Dendritic cell treated with granulocyte-macrophage colony-stimulating factor and Interleukin-4, amounts not matched to agents 40 ng/mL and 50 ng/mL, for 4 days (primary cell): ENCODE data around the gene CARNS1.

Experiments used
- H3K27ac Mint-ChIP-seq: one replicate; pipeline ENCODE4 v1.8.0; 2022; ENCODE audit warnings: mild to moderate bottlenecking, mixed read lengths
- H3K27me3 Mint-ChIP-seq: one replicate; pipeline ENCODE4 v1.8.0; 2022; ENCODE audit warnings: mild to moderate bottlenecking, mixed read lengths
- H3K36me3 Mint-ChIP-seq: one replicate; pipeline ENCODE4 v1.8.0; 2022; ENCODE audit warnings: low read depth, mixed read lengths
- H3K4me1 Mint-ChIP-seq: one replicate; pipeline ENCODE4 v1.8.0; 2022; ENCODE audit warnings: low read depth, mixed read lengths
- H3K4me3 Mint-ChIP-seq: one replicate; pipeline ENCODE4 v1.8.0; 2022; ENCODE audit warnings: mild to moderate bottlenecking, moderate library complexity, mixed read lengths
- H3K9me3 Mint-ChIP-seq: one replicate; pipeline ENCODE4 v1.8.0; 2022; ENCODE audit warnings: mixed read lengths
- intact Hi-C: fragments of 100-400 bp; cut with micrococcal nuclease; formaldehyde crosslinking; loops from one replicate; pipeline ENCODE4 v1.15.0; 2022

Gene CARNS1

DNA sequence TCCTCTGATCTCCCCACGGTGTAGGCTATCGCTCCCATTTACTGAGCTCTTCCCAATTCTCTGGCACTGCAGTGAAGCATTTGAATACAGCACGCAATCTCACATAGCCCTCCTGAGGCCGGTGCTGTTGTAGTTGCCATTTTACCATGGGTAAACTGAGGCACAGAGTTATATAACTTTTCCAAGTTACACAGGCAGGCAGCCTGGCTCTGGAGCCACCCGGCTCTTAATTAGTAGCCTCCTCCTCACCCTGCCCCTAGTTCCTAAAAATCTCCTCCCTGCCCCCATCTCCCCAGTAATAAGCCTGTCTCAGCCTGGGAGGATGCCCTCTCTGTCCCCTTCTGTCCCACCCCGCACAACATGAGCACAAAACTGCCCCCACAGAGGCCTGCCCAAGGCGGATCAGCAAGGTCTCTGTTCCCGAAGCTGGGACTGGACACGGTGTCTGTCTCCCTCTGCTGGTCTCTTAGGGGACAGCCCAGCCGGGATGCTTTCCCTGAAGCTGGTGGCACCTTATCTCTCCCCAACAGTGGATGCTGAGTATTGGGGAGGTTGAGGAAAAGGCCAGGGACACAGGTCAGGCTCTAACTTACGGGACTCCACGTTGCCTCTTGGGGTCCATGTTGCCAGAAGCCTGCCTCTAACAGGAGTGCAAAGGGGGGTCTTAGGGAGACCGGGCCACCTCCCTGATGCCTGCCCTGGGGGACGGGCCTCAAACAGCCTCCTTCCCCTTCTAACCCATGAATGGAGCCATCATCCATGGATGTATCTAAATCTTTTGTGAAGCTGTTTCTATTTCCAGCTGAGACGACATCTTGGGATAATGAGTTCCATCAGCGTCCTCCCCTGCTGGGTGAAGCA lies 33.0 kb upstream of the CARNS1 start:
- Mint-ChIP-seq H3K4me1 (peaks cover 55% of the 10 kb centered on the region), H3K27ac (peak overlapping the region; percentile 28), H3K9me3 (no peaks in the 10 kb centered on the region), H3K27me3 (peaks cover 5% of the 10 kb centered on the region), H3K36me3 (no peaks in the 10 kb centered on the region), H3K4me3 (no peak overlapping the region)
- intact Hi-C loops = loop anchor here (1.0 to 10.0 kb wide), 4 partner anchors 25 to 118 kb away; partner anchors contain the start of gene GRK2

- Mint-ChIP-seq H3K9me3 (no peaks in the 10 kb centered on the region), H3K27ac (no peak overlapping the region), H3K4me3 (no peak overlapping the region), H3K4me1 (peaks cover 52% of the 10 kb centered on the region), H3K36me3 (no peaks in the 10 kb centered on the region), H3K27me3 (peaks cover 4% of the 10 kb centered on the region)
- intact Hi-C loops = loop anchor here (10.0 kb wide), 2 partner anchors 50 to 120 kb away; partner anchors contain the start of gene GRK2
Measured at GRCh38 chr11:67384851-67385366, 30.6 kb upstream of the CARNS1 start.

- Mint-ChIP-seq H3K4me3 (no peak overlapping the region), H3K27ac (peak overlapping the region; percentile 12), H3K4me1 (peaks cover 47% of the 10 kb centered on the region), H3K27me3 (peaks cover 4% of the 10 kb centered on the region), H3K36me3 (peaks cover 10% of the 10 kb centered on the region), H3K9me3 (no peaks in the 10 kb centered on the region)
- intact Hi-C loops = loop anchor here (10.0 kb wide), 2 partner anchors 52 to 122 kb away; partner anchors contain the start of gene GRK2
Measured at GRCh38 chr11:67387069-67387468, 28.4 kb upstream of the CARNS1 start.

GRCh38 chr11:67387518-67387917 lies 28.0 kb upstream of the CARNS1 start:
- Mint-ChIP-seq H3K4me3 (no peak overlapping the region), H3K27ac (peak overlapping the region; percentile 12), H3K4me1 (peaks cover 47% of the 10 kb centered on the region)

DNA sequence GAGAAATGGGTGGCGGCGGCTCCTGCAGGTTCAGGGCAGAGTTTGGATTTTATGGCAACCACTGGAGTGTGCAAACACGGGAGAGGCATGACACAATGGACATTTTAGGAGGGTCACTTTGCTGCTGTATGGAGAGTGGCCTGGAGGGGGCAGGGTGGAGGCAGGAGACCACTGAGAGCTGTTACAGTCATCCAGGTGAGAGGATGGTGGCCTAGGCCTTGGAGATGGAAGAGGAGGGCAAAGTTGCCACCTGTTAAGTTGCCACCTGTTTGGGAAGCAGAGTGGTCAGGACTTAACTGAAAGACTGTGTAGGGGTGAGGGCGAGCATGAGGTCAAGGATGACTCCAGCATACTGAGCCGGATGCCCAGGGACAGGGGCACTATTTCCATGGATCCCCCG lies 26.0 kb upstream of the CARNS1 start:
- Mint-ChIP-seq H3K9me3 (no peaks in the 10 kb centered on the region), H3K4me3 (no peak overlapping the region), H3K36me3 (peaks cover 30% of the 10 kb centered on the region), H3K4me1 (peaks cover 61% of the 10 kb centered on the region), H3K27ac (peak overlapping the region; percentile 3), H3K27me3 (peaks cover 4% of the 10 kb centered on the region)
- intact Hi-C loops = loop anchor here (10.0 kb wide), 2 partner anchors 55 to 125 kb away; partner anchors contain the start of gene GRK2

More at GRCh38 chr11:67387518-67387917, 28.0 kb upstream of the CARNS1 start:
- H3K9me3 Mint-ChIP-seq = no peaks in the 10 kb centered on the region
- peaks cover 14% of the 10 kb centered on the region for H3K36me3 Mint-ChIP-seq
- H3K27me3 Mint-ChIP-seq = peaks cover 4% of the 10 kb centered on the region
- intact Hi-C loops = loop anchor here (10.0 kb wide), 2 partner anchors 53 to 123 kb away; partner anchors contain the start of gene GRK2

DNA sequence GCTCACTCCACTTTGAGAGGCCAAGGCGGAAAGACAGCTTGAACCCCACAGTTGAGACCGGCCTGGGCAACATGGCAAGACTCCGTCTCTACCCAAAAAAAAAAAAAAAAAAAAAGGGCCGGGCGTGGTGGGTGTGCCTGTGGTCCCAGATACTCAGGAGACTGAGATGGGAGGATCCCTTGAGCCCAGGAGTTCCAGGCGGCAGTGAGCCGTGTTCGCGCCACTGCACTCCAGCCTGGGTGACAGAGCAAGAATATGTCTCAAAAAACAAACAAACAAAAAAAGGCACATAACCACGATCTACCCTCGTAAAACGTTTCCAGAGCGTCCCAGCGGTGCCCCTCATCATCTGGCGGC lies 24.6 kb upstream of the CARNS1 start:
- H3K27ac Mint-ChIP-seq = peak overlapping the region; percentile 95
- no peaks in the 10 kb centered on the region for H3K9me3 Mint-ChIP-seq
- H3K4me3 Mint-ChIP-seq = peak overlapping the region; percentile 93
- peaks cover 44% of the 10 kb centered on the region for H3K36me3 Mint-ChIP-seq
- peaks cover 56% of the 10 kb centered on the region for H3K4me1 Mint-ChIP-seq
- no peaks in the 10 kb centered on the region for H3K27me3 Mint-ChIP-seq
- intact Hi-C loops = loop anchor here (2.0 to 5.0 kb wide), 2 partner anchors 36 to 78 kb away; partner anchors contain the start of genes RPS6KB2 and TMEM134

DNA sequence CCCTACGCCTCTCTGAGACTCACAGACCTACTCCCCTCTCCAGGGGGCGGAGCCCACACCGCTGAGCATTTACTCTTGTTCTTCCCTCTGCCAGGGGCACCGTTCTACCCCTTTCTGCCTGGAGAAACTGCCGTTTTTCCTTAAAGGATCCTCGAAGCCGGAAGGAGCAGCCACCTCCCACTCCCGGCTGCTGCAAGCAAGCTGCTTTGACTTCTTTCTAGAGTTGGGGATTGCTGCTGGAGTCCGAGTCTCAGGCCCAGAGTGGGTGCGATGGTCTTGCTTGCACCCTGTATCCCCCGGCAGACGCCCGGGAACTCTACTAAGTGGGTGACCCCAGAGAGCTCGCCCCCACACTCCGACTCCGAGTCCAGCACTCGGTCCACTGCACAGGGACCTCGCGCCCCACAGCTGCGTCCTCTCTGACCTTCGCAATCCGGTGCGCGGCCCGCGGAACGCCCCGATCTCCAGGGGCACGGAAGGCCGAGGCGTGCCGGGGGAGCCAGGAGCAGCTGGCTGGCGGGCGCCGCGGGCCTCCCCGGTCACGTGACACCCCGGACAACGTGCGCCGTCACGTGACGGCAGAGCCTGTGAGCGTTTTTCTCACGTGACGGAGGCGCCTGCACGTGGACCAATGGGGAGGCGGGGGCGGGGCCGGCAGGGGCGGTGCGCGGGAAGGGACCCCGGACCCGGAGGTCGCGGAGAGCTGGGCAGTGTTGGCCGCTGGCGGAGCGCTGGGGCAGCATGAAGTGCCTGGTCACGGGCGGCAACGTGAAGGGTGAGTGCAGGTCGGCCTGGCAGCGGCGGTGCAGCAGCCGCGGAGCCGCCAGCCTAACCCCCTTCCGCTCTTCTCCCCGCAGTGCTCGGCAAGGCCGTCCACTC lies 23.9 kb upstream of the CARNS1 start, which contains the start of gene RAD9A:
TSS of gene RAD9A (plus strand) at position 683 of the 879 bp plus-strand sequence. CDS start at position 742, 59 bp downstream.
- no peaks in the 10 kb centered on the region for H3K27me3 Mint-ChIP-seq
- H3K27ac Mint-ChIP-seq = peak within 1 kb of the TSS; percentile 95
- no peaks in the 10 kb centered on the region for H3K9me3 Mint-ChIP-seq
- intact Hi-C loops = loop anchor here (2.0 to 5.0 kb wide), 2 partner anchors 36 to 77 kb away; partner anchors contain the start of genes RPS6KB2 and TMEM134
- peaks cover 60% of the 10 kb centered on the region for H3K4me1 Mint-ChIP-seq
- peak within 1 kb of the TSS; percentile 93 for H3K4me3 Mint-ChIP-seq
- peaks cover 50% of the 10 kb centered on the region for H3K36me3 Mint-ChIP-seq

GRCh38 chr11:67392183-67392715 lies 23.2 kb upstream of the CARNS1 start:
- H3K4me3 Mint-ChIP-seq = peak overlapping the region; percentile 93
- H3K4me1 Mint-ChIP-seq = peaks cover 60% of the 10 kb centered on the region
- no peaks in the 10 kb centered on the region for H3K9me3 Mint-ChIP-seq
- H3K27me3 Mint-ChIP-seq = no peaks in the 10 kb centered on the region
- peaks cover 57% of the 10 kb centered on the region for H3K36me3 Mint-ChIP-seq
- intact Hi-C loops = loop anchor here (5.0 kb wide), 1 partner anchor 35 kb away; the partner anchor contains the start of gene RPS6KB2
- peak overlapping the region; percentile 95 for H3K27ac Mint-ChIP-seq

- Mint-ChIP-seq H3K27ac (no peak overlapping the region), H3K4me1 (peaks cover 66% of the 10 kb centered on the region), H3K27me3 (no peaks in the 10 kb centered on the region), H3K9me3 (no peaks in the 10 kb centered on the region), H3K4me3 (no peak overlapping the region), H3K36me3 (peaks cover 69% of the 10 kb centered on the region)
- intact Hi-C loops = loop anchor here (5.0 kb wide), 1 partner anchor 34 kb away; the partner anchor contains the start of gene RPS6KB2
Measured at GRCh38 chr11:67393437-67393836, 22.0 kb upstream of the CARNS1 start.

DNA sequence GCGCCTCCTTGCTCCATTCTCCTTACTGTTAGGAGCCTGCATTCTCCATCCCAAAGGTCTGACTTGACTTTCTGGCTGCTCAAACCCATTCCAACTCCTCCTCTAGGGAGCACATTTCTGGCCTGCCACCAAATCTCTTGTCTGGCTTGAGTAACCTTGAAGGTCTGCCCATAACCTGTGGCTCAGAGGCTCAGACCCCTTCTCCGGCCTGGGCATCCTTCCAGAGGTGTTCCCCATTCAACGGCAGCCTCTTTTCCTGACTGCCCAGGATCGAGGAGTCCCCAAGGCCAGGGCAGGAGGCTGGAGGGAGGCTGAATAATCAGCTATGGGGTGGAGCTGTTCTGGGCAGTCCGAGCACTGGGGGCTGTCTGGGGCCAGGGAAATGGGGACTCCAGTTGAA lies 21.5 kb upstream of the CARNS1 start:
- Mint-ChIP-seq H3K27me3 (no peaks in the 10 kb centered on the region), H3K36me3 (peaks cover 74% of the 10 kb centered on the region), H3K27ac (no peak overlapping the region), H3K4me1 (peaks cover 70% of the 10 kb centered on the region), H3K4me3 (no peak overlapping the region), H3K9me3 (no peaks in the 10 kb centered on the region)
- intact Hi-C loops = loop anchor here (5.0 kb wide), 1 partner anchor 33 kb away; the partner anchor contains the start of gene RPS6KB2

DNA sequence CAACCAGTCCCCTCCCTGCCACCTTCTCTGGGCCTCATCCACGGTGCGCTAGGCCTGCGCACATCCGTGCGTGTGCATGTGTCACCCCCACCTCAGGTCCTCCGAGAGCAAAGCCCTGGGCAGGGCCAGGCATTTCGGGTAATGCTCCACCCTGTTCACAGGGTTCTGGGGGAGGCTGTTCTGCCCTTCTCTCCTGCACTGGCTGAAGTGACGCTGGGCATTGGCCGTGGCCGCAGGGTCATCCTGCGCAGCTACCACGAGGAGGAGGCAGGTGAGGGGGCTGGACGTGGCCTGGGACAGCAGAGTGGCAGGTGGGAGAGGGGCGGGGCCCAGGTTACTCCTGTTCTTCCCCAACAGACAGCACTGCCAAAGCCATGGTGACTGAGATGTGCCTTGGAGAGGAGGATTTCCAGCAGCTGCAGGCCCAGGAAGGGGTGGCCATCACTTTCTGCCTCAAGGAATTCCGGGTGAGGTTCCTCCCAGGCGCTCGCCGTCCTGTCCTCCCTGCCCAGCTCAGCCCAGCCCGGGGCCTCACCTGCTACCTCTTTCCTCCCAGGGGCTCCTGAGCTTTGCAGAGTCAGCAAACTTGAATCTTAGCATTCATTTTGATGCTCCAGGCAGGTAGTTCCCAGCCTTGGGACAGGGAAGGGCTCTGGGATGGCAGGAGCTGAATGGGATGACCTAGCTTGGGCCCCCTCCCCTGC lies 19.8 kb upstream of the CARNS1 start:
- Mint-ChIP-seq H3K4me3 (no peak overlapping the region), H3K4me1 (peaks cover 73% of the 10 kb centered on the region), H3K36me3 (peaks cover 91% of the 10 kb centered on the region), H3K27me3 (no peaks in the 10 kb centered on the region), H3K27ac (no peak overlapping the region), H3K9me3 (no peaks in the 10 kb centered on the region)
- intact Hi-C loops = no loop called here

- H3K4me3 Mint-ChIP-seq = no peak overlapping the region
- peaks cover 90% of the 10 kb centered on the region for H3K36me3 Mint-ChIP-seq
- H3K4me1 Mint-ChIP-seq = peaks cover 71% of the 10 kb centered on the region
Measured at GRCh38 chr11:67396259-67396581, 19.3 kb upstream of the CARNS1 start.

More at GRCh38 chr11:67396259-67396581, 19.3 kb upstream of the CARNS1 start:
- Mint-ChIP-seq H3K27ac (peak overlapping the region; percentile 22), H3K9me3 (no peaks in the 10 kb centered on the region), H3K27me3 (no peaks in the 10 kb centered on the region)
- intact Hi-C loops = no loop called here
